Kidney (tissue), 14 donors: Measurements from ENCODE around the gene TNFRSF12A. TPM values are rescaled to one million over a fixed set of nuclear protein-coding genes. Genes with fewer than 3 reads are reported as not detected.

Experiments
- DNase-seq, 5 donors: peaks; one replicate each; pipeline ENCODE4 v3.0.0-alpha.2; 2013 to 2020
- FAIRE-seq: peaks from 2 replicates; lab custom pipeline; 2012; peaks lifted over from hg19 to GRCh38; lab: Jason Lieb, UNC
- H3K27ac ChIP-seq, 2 donors: one replicate each; pipeline ENCODE4 v1.7.0; 2013; ENCODE audit warnings: low read depth in 2 of 2, low read length in 2 of 2, inconsistent platforms in 1 of 2
- H3K27me3 ChIP-seq: one replicate; pipeline ENCODE4 v1.7.1; 2013; ENCODE audit warnings: low read length, inconsistent platforms; ENCODE audit not compliant: control insufficient read depth, insufficient read depth
- H3K36me3 ChIP-seq, 3 donors: one replicate each; pipeline versions ENCODE4 v1.7.0 to v1.7.1; 2013; ENCODE audit warnings: low read length in 3 of 3, control low read depth in 1 of 3, inconsistent platforms in 1 of 3; ENCODE audit not compliant: insufficient read depth in 3 of 3, control insufficient read depth in 2 of 3
- H3K4me1 ChIP-seq, 3 donors: one replicate each; pipeline versions ENCODE4 v1.7.0 to v1.7.1; 2013; ENCODE audit warnings: low read length in 3 of 3, inconsistent platforms in 1 of 3, low read depth in 1 of 3; ENCODE audit not compliant: control insufficient read depth in 2 of 3, insufficient read depth in 2 of 3
- H3K4me3 ChIP-seq, 3 donors: one replicate each; pipeline versions ENCODE4 v1.7.0 to v1.8.1; 2013; ENCODE audit warnings: low read length in 3 of 3, control low read depth in 1 of 3, inconsistent platforms in 1 of 3
- H3K9ac ChIP-seq, 3 donors: one replicate each; pipeline versions ENCODE4 v1.7.0 to v1.7.1; 2013; ENCODE audit warnings: low read length in 3 of 3, control low read depth in 1 of 3, inconsistent platforms in 1 of 3
- H3K9me3 ChIP-seq, 3 donors: one replicate each; pipeline versions ENCODE4 v1.7.0 to v1.7.1; 2013; ENCODE audit warnings: low read length in 3 of 3, control low read depth in 1 of 3, inconsistent platforms in 1 of 3; ENCODE audit not compliant: control insufficient read depth in 2 of 3, insufficient read depth in 1 of 3
- CTCF ChIP-seq: IDR thresholded peaks from 3 replicates; pipeline ENCODE4 v1.5.1; 2012; ENCODE audit warnings: mild to moderate bottlenecking, moderate library complexity, borderline replicate concordance; ENCODE audit not compliant: insufficient read depth; ENCODE audit errors: extremely low read depth
- intact Hi-C: fragments of 100-400 bp; cut with DNase I; formaldehyde crosslinking; loops from one replicate; pipeline ENCODE4 v1.11.1; 2022
- polyA plus RNA-seq: library from polyadenylated mRNA; stranded (reverse); fragments of 350-450 nt; fragmentation: Illumina TruSeq; extraction: RNeasy Lipid Tissue Mini Kit (QIAGEN cat#74804); gene quantifications from one replicate; pipeline ENCODE4 v1.2.3, GENCODE V29; 2014; ENCODE audit warnings: low read depth, low replicate concordance; ENCODE audit not compliant: insufficient read depth
- total RNA-seq: library from RNA; stranded (reverse); fragmentation: NEBNext Ultra II Directional; extraction: Animal tissue kit (Norgen Biotek cat#: 25700); gene quantifications from one replicate; pipeline ENCODE4 v1.2.1, GENCODE V29; 2021
- donor health status: control.
- donor health status: control.
- donor health status: control.
- donor health status: control.
- donor health status: control.
- donor health status: DM: yes; HTN: yes; CAD: no.
- donor health status: Normal renal cell carcinoma (clear cell type).

TNFRSF12A gene
- total and polyA plus RNA-seq, 2 donors from 2014 or later: 87.3 to 114 TPM

GRCh38 chr16:3030222-3031212 is 10.3 kb downstream of the TNFRSF12A start:
- Histone ChIP-seq H3K36me3 (peaks cover 2 to 5% (median 3%) of the 10 kb centered on the region in 3 donors), H3K4me1 (peaks cover 0 to 5% (median 0%) of the 10 kb centered on the region in 3 donors), H3K27ac (no peak overlapping the region), H3K4me3 (no peak overlapping the region), H3K27me3 (peaks cover 19% of the 10 kb centered on the region), H3K9ac (no peak overlapping the region), H3K9me3 (no peaks in the 10 kb centered on the region)
- intact Hi-C loops: no loop called here
- TF ChIP-seq CTCF: no peak
- FAIRE-seq (no peak), DNase-seq (peak in 2 of 5 donors; percentile 58 to 79)

- Histone ChIP-seq H3K36me3 (no peaks in the 10 kb centered on the region), H3K9me3 (no peaks in the 10 kb centered on the region), H3K4me1 (peaks cover 0 to 5% (median 0%) of the 10 kb centered on the region in 3 donors), H3K4me3 (no peak overlapping the region), H3K27ac (no peak overlapping the region), H3K9ac (no peak overlapping the region), H3K27me3 (peaks cover 27% of the 10 kb centered on the region)
- FAIRE-seq (no peak), DNase-seq (no peak)
- intact Hi-C loops: no loop called here
- no peak for TF ChIP-seq CTCF
Measured at GRCh38 chr16:3032624-3033023, 12.5 kb downstream of the TNFRSF12A start.

- Histone ChIP-seq H3K27me3 (peaks cover 16% of the 10 kb centered on the region), H3K9ac (no peak overlapping the region)
Measured at GRCh38 chr16:3035289-3035971, 15.3 kb downstream of the TNFRSF12A start.

More at GRCh38 chr16:3035289-3035971, 15.3 kb downstream of the TNFRSF12A start:
- no peaks in the 10 kb centered on the region for H3K9me3 ChIP-seq
- no peak overlapping the region for H3K4me3 ChIP-seq
- no peaks in the 10 kb centered on the region for H3K4me1 ChIP-seq
- no peak for TF ChIP-seq CTCF
- H3K36me3 ChIP-seq: no peaks in the 10 kb centered on the region
- H3K27ac ChIP-seq: no peak overlapping the region
- intact Hi-C loops: no loop called here
- FAIRE-seq: no peak
- DNase-seq: peak in 1 of 5 donors; percentile 57
